ENCODE data around the gene LIX1.

DNA sequence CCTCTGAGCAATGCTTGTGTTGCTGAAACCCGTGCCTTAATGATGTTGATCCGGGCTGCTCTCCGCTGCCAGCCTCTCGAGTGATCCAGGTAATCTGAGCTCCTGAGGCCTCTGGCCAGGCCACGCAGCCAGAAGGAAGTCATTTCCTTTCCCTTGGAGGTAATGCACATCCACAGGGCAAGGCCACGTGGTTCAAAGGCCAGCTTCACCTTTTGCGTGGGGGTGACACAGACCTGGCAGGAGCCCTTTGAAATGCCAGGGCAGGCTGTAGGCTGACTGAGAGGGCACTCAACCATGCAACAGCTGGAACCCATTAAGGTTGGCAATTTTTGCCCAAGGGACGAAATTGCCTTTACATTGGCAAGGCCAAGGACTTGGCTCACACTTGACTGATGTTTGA is 80.4 kb downstream of the LIX1 start:
- TF ChIP-seq, protein P1, sequence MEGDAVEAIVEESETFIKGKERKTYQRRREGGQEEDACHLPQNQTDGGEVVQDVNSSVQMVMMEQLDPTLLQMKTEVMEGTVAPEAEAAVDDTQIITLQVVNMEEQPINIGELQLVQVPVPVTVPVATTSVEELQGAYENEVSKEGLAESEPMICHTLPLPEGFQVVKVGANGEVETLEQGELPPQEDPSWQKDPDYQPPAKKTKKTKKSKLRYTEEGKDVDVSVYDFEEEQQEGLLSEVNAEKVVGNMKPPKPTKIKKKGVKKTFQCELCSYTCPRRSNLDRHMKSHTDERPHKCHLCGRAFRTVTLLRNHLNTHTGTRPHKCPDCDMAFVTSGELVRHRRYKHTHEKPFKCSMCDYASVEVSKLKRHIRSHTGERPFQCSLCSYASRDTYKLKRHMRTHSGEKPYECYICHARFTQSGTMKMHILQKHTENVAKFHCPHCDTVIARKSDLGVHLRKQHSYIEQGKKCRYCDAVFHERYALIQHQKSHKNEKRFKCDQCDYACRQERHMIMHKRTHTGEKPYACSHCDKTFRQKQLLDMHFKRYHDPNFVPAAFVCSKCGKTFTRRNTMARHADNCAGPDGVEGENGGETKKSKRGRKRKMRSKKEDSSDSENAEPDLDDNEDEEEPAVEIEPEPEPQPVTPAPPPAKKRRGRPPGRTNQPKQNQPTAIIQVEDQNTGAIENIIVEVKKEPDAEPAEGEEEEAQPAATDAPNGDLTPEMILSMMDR (tag by site-specific recombination; IDR thresholded peaks at IDR 0.05): no peak
- TF ChIP-seq ZNF24 (tag by site-specific recombination; IDR thresholded peaks at IDR 0.05) (no peak), ZNF416 (tag by site-specific recombination; IDR thresholded peaks at IDR 0.05) (no peak), SETDB1 (IDR thresholded peaks at IDR 0.05; ENCODE audit: insufficient read length, low read length) (no peak), ZNF302 (tag by site-specific recombination; IDR thresholded peaks at IDR 0.05; ENCODE audit: low read depth) (no peak), ZIC2 (tag by site-specific recombination; IDR thresholded peaks at IDR 0.05) (no peak), MEIS1 (CRISPR knock-in tag; IDR thresholded peaks at IDR 0.05; ENCODE audit: borderline replicate concordance) (no peak), ZBTB8A (tag by site-specific recombination; IDR thresholded peaks at IDR 0.05) (no peak), ZFP37 (tag by site-specific recombination; IDR thresholded peaks at IDR 0.05) (no peak), ZXDB (tag by site-specific recombination; IDR thresholded peaks at IDR 0.05) (no peak), ZNF146 (tag by site-specific recombination; IDR thresholded peaks at IDR 0.05) (no peak)
- TF ChIP-seq, protein P2, sequence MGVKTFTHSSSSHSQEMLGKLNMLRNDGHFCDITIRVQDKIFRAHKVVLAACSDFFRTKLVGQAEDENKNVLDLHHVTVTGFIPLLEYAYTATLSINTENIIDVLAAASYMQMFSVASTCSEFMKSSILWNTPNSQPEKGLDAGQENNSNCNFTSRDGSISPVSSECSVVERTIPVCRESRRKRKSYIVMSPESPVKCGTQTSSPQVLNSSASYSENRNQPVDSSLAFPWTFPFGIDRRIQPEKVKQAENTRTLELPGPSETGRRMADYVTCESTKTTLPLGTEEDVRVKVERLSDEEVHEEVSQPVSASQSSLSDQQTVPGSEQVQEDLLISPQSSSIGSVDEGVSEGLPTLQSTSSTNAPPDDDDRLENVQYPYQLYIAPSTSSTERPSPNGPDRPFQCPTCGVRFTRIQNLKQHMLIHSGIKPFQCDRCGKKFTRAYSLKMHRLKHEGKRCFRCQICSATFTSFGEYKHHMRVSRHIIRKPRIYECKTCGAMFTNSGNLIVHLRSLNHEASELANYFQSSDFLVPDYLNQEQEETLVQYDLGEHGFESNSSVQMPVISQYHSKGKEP (tag by site-specific recombination; IDR thresholded peaks at IDR 0.05): no peak
